Measurements from ENCODE around the gene GALNT10.

- TF ChIP-seq CTCF (optimal IDR thresholded peaks at IDR 0.05 in 1 of 3, IDR thresholded peaks at IDR 0.05 in 1 of 3, conservative IDR thresholded peaks at IDR 0.05 in 1 of 3; ENCODE audit: extremely low read depth in 1 of 3, insufficient read depth in 2 of 3, low read length in 3 of 3) (no peak), EZH2 (IDR thresholded peaks at IDR 0.05; ENCODE audit: low read length) (no peak)
Observed at GRCh38 chr5:154411338-154411737, 220.8 kb downstream of the GALNT10 start.

All from keratinocyte (primary cell).